GM10266 (cell line): ENCODE data around the gene MTMR10.

ENCODE experiments used
- DNase-seq: peaks from one replicate; pipeline ENCODE4 v3.0.0; 2012; ENCODE audit errors: extremely low spot score
- TF ChIP-seq, protein P1 (sequence below): IDR thresholded peaks from 2 replicates; pipeline ENCODE4 v1.5.1; 2012; ENCODE audit warnings: mild to moderate bottlenecking, low read depth; ENCODE audit not compliant: control insufficient read depth, insufficient read depth; ENCODE audit errors: missing control alignments

Gene MTMR10, protein sequence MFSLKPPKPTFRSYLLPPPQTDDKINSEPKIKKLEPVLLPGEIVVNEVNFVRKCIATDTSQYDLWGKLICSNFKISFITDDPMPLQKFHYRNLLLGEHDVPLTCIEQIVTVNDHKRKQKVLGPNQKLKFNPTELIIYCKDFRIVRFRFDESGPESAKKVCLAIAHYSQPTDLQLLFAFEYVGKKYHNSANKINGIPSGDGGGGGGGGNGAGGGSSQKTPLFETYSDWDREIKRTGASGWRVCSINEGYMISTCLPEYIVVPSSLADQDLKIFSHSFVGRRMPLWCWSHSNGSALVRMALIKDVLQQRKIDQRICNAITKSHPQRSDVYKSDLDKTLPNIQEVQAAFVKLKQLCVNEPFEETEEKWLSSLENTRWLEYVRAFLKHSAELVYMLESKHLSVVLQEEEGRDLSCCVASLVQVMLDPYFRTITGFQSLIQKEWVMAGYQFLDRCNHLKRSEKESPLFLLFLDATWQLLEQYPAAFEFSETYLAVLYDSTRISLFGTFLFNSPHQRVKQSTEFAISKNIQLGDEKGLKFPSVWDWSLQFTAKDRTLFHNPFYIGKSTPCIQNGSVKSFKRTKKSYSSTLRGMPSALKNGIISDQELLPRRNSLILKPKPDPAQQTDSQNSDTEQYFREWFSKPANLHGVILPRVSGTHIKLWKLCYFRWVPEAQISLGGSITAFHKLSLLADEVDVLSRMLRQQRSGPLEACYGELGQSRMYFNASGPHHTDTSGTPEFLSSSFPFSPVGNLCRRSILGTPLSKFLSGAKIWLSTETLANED

DNA sequence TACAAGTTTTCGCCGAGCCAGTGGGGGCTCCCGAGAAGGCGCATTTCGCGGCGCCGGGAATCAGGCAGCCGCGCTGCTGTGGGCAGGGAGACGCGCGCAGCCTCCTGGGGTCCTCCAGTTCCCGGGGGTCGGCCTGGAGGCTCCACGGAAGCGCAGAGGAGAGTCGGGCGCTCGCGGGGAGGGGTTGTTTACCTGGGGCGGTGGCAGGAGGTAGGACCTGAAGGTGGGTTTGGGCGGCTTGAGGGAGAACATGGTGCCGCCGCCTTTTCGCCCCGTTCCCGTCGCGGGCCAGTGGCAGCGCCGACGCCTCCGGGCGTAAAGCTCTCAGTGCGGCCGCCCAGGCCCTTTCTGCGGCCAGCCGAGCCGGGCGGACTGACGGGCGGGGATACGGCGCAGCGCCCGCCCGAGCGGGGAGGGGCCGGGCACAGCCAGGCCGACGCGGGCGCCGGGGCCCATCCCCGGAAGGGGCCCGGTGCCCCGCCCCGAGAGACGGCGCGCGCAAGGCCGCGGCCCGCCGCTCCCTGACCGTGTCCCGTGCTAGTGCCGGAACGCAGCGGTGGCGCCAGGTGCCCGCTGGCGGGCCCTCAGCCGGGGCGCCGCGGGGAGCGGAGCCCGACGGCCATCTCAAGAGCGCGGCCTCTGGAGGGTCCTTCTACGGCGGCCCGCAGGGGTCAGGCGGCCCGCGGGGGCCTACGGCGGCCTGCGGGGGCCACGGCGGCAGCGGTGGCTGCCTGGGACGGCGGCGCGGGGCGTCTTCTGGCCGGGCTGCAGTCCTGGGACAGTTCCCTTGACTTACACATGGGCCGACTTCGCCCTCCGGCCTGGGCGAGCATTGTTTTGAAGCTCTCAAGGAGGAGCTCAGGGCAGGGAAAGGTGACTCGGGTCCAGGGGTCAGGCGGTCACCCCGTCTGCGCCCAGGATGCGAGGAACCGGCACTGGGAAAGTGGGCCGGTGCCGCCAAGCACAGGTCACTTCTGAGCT is at the start of gene MTMR10:
TSS of gene MTMR10 (minus strand) at position 374 of the 981 bp plus-strand sequence. CDS start at position 252, 122 bp downstream.
- TF ChIP-seq, protein P1, sequence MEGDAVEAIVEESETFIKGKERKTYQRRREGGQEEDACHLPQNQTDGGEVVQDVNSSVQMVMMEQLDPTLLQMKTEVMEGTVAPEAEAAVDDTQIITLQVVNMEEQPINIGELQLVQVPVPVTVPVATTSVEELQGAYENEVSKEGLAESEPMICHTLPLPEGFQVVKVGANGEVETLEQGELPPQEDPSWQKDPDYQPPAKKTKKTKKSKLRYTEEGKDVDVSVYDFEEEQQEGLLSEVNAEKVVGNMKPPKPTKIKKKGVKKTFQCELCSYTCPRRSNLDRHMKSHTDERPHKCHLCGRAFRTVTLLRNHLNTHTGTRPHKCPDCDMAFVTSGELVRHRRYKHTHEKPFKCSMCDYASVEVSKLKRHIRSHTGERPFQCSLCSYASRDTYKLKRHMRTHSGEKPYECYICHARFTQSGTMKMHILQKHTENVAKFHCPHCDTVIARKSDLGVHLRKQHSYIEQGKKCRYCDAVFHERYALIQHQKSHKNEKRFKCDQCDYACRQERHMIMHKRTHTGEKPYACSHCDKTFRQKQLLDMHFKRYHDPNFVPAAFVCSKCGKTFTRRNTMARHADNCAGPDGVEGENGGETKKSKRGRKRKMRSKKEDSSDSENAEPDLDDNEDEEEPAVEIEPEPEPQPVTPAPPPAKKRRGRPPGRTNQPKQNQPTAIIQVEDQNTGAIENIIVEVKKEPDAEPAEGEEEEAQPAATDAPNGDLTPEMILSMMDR = no peak
- DNase-seq = peak; percentile 94

DNA sequence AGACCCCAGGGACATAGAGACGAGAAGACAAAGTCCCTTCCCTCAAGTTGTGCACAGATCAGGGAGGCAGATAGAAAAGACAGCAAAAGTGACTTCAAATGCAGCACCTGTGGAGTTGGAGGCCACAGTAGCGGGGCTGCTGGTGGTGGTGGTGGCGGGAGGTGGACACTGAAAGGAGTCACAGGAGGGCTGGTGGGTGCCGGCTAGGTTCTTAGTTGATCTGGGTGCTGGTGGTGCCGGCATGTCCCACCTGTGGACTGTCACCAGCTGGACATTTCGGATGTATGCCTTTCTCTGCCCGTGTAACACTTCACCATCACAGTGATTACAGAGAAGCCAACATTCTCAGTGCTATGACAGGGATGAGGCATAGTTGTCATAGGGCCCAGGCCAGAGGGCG is 49.2 kb upstream of the MTMR10 start:
- TF ChIP-seq, protein P1 = no peak
- no peak for DNase-seq

DNA sequence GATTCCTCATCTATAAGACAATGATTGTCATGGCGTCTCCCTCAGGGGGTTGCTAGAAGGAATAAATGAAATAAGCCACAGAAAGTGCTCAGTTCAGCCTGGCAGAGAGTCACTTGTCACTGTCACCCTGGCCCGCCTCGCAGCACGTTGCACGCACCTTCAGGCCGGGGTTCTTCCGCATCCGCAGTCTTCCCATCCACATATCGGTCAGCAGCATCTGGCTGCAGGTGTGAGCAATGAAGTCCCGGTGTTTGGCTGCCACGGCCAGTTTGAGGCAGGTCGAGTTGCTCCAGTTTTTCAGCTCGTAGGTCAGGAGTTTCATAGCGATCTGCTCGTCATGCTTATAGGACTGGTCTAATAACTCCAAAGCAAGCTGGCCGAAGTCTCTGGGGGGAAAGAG is 48.5 kb upstream of the MTMR10 start:
- no peak for DNase-seq
- TF ChIP-seq, protein P1 = no peak

DNA sequence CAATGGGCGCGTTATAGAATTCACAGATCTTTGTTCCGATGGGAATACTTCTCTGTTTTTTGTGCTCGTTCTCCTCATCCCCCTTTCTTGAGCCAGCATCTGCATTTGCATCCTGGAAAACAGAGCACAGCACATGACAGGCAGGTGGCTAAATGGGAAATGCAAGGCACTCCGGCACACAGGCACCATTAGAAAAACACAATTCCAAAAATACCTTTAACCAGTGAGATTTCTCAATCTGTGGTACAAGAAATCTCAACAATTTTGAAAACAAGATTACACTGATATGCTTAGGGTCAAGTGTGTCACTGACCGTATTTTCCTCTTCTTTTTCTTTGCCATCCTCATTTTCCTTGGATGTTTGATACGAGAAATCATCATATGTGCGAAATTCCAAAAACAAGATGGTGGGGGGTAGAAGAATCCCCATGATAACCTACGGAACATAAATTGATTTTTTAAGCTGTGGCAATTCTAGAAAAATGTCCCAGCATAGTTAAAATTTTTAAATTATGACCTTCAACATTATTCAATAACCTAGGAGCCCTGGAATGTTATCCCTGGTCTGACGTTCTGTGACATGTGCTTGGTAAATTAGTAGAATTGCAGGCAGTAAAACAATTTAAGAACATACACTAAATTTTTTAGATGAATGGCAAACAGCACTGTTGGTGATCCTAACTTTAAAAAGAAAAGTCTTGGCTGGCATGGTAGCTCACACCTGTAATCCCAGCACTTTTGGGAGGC is 46.5 kb upstream of the MTMR10 start:
- TF ChIP-seq, protein P1 = no peak
- DNase-seq = no peak

DNA sequence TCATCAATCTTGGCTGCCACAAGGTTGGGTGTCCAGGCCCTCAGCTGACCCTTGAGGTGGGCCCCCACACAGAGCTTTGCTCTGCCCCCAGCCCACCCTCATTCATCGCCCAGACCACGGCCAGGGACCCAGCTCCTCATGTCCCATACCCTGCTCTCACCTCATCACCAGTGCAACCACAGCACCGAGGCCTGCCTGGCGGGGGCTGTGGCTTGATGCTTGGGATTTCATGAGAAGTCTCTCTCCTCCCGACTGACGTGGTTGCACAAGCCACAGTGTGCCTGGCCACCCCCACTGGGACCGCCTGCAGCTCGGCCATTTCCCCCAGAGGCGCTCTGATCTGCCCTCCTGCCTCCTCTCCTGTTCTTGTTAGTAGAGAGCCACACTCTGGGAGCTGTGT is 45.4 kb upstream of the MTMR10 start:
- no peak for DNase-seq
- TF ChIP-seq, protein P1 = no peak

DNA sequence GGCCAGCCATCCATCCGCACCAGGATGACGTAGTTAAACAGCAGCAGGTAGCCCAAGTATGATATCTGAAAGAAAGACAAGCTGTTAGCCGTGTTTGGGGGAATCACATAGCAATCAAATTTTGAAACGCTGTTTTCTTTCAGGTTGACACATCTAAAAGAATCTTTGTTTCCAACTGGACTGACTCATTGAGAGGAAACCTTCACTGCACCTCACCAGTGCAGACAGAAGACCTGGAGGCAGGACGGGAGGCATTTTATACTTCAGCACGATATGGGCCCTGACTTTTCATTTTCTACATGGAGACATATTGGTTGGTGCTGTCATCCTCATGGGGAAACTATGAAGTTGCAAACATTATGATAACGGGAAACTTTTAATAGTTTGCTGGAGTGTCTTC is 44.2 kb upstream of the MTMR10 start:
- no peak for DNase-seq
- TF ChIP-seq, protein P1 = no peak
